HCT116 (cell line): Measurements from ENCODE around the gene PDE4A. TPM values are rescaled to one million over a fixed set of nuclear protein-coding genes. Genes with fewer than 3 reads are reported as not detected.

Experiments
- ATAC-seq: fragments of 200-7000 bp; cut with Tn5 transposase; 2 replicates; pipeline ENCODE4 v1.9.1; 2020; ENCODE audit warnings: mild to moderate bottlenecking, moderate library complexity
- BruUV-seq: library from RNA; stranded (reverse); fragments of 400-500 nt; replicated peaks from 2 replicates; lab custom pipeline; 2021; lab: Mats Ljungman, UMichigan
- CTCF ChIA-PET: fragments of 300-600 bp; sonication (Branson Sonifier 250); formaldehyde crosslinking; loops from one replicate; lab custom pipeline; 2021; ENCODE audit warnings: antibody characterized with exemption; lab: Charles Lee
- POLR2A ChIA-PET: fragments of 300-600, 350-600 bp; sonication (Branson Sonifier 250); formaldehyde crosslinking; loops from one replicate; lab custom pipeline; 2021; ENCODE audit warnings: antibody characterized with exemption; lab: Charles Lee
- RAD21 ChIA-PET, 2 experiments: fragments of 300-600 bp; sonication (Branson Sonifier 250); formaldehyde crosslinking; loops; one replicate each; lab custom pipeline; 2023; ENCODE audit warnings: low total read pairs in 2 of 2; ENCODE audit not compliant: uncharacterized antibody in 2 of 2, unreplicated experiment in 2 of 2, low non-redundant PET in 1 of 2; lab: Charles Lee
- DNase-seq: peaks from one replicate; pipeline ENCODE4 v3.0.0-alpha.2; 2010; ENCODE audit warnings: low read depth, low spot score
- H2AFZ ChIP-seq: fragments of 200-600 bp; shearing (Covaris generic), sonication (generic); 2 replicates; pipeline ENCODE4 v1.6.1; 2017; ENCODE audit warnings: low read depth, mixed run types, mixed read lengths, antibody characterized with exemption, low read length; ENCODE audit not compliant: poor library complexity, severe bottlenecking
- H3K27ac ChIP-seq: 2 replicates; pipeline ENCODE4 v1.5.1; 2012; ENCODE audit warnings: low read depth, low read length
- H3K27me3 ChIP-seq: fragments of 200-600 bp; sonication (generic); 2 replicates; pipeline ENCODE4 v1.6.1; 2016; ENCODE audit warnings: mixed run types, low read length, mixed read lengths; ENCODE audit not compliant: insufficient read depth
- H3K36me3 ChIP-seq, 2 experiments: fragments of 200-500 bp in 1 of 2; fragments of 200-600 bp in 1 of 2; sonication (Bioruptor generic) in 1 of 2; sonication (generic) in 1 of 2; 2 replicates each; pipeline versions ENCODE4 v1.5.1 to v1.6.1; 2014 to 2016; ENCODE audit warnings: low read length in 2 of 2, inconsistent platforms in 1 of 2, mixed read lengths in 1 of 2, mixed run types in 1 of 2; ENCODE audit not compliant: insufficient read depth in 2 of 2, control insufficient read depth in 1 of 2
- H3K4me1 ChIP-seq, 2 experiments: fragments of 200-600 bp in 1 of 2; sonication (generic) in 1 of 2; 2 replicates each; pipeline versions ENCODE4 v1.5.1 to v1.6.1; 2012 to 2017; ENCODE audit warnings: low read length in 2 of 2, inconsistent platforms in 1 of 2, mild to moderate bottlenecking in 1 of 2, mixed read lengths in 1 of 2, mixed run types in 1 of 2, moderate library complexity in 1 of 2; ENCODE audit not compliant: insufficient read depth in 2 of 2, control insufficient read depth in 1 of 2
- H3K4me2 ChIP-seq: fragments of 200-600 bp; sonication (generic); 2 replicates; pipeline ENCODE4 v1.6.1; 2017; ENCODE audit warnings: mixed run types, low read length, mixed read lengths
- H3K4me3 ChIP-seq, 2 experiments: fragments of 200-600 bp in 1 of 2; sonication (generic) in 1 of 2; replicated peaks in 1 of 2; 2 replicates each; pipeline ENCODE4 v1.5.1; 2011 to 2016; ENCODE audit warnings: low read length in 2 of 2, control low read depth in 1 of 2, low read depth in 1 of 2, mild to moderate bottlenecking in 1 of 2, mixed read lengths in 1 of 2, mixed run types in 1 of 2
- H3K79me2 ChIP-seq: fragments of 200-600 bp; sonication (generic); 2 replicates; pipeline ENCODE4 v1.6.1; 2017; ENCODE audit warnings: mild to moderate bottlenecking, mixed run types, low read length, moderate library complexity, mixed read lengths; ENCODE audit not compliant: insufficient read depth
- H3K9ac ChIP-seq: fragments of 200-600 bp; sonication (generic); 2 replicates; pipeline ENCODE4 v1.6.1; 2016; ENCODE audit warnings: low read length, mixed read lengths
- H3K9me2 ChIP-seq: fragments of 200-600 bp; sonication (generic), shearing (Covaris generic); 2 replicates; pipeline ENCODE4 v1.6.1; 2017; ENCODE audit warnings: mixed run types, mild to moderate bottlenecking, moderate library complexity; ENCODE audit not compliant: insufficient read depth
- H3K9me3 ChIP-seq, 2 experiments: fragments of 200-500 bp in 1 of 2; fragments of 200-600 bp in 1 of 2; sonication (Bioruptor generic) in 1 of 2; sonication (generic) in 1 of 2; 2 replicates each; pipeline ENCODE4 v1.6.1; 2014 to 2017; ENCODE audit warnings: low read length in 2 of 2, mixed read lengths in 2 of 2, inconsistent platforms in 1 of 2, low read depth in 1 of 2, mild to moderate bottlenecking in 1 of 2, mixed run types in 1 of 2, moderate library complexity in 1 of 2; ENCODE audit not compliant: control insufficient read depth in 1 of 2, insufficient read depth in 1 of 2
- H4K20me1 ChIP-seq: fragments of 200-600 bp; sonication (generic), shearing (Covaris generic); 2 replicates; pipeline ENCODE4 v1.6.1; 2017; ENCODE audit warnings: mixed run types, mild to moderate bottlenecking, moderate library complexity; ENCODE audit not compliant: insufficient read depth
- CBX3 ChIP-seq: IDR thresholded peaks from 2 replicates; pipeline ENCODE4 v1.6.1; 2012; ENCODE audit warnings: low read depth
- EZH2phosphoT487 ChIP-seq: fragments of 200-600 bp; IDR thresholded peaks from 2 replicates; pipeline ENCODE4 v1.6.1; 2018; ENCODE audit warnings: antibody characterized with exemption, borderline replicate concordance
- FOSL1 ChIP-seq: IDR thresholded peaks from 2 replicates; pipeline ENCODE4 v1.6.1; 2012; ENCODE audit warnings: low read depth
- JUND ChIP-seq: IDR thresholded peaks from 2 replicates; pipeline ENCODE4 v1.6.1; 2012
- SRF ChIP-seq: IDR thresholded peaks from 2 replicates; pipeline ENCODE4 v1.6.1; 2012; ENCODE audit warnings: low read depth
- YY1 ChIP-seq: IDR thresholded peaks from 2 replicates; pipeline ENCODE4 v1.6.1; 2011; ENCODE audit warnings: low read length, low read depth, moderate library complexity, mild to moderate bottlenecking; ENCODE audit not compliant: insufficient replicate concordance; ENCODE audit errors: extremely low read depth
- intact Hi-C: fragments of 100-400 bp; cut with micrococcal nuclease; formaldehyde crosslinking; loops from 2 replicates; pipeline ENCODE4 v1.10.0; 2022
- total RNA-seq: library from RNA; stranded (reverse); gene quantifications from one replicate; pipeline ENCODE4 v1.2.1, GENCODE V29; 2021; ENCODE audit not compliant: unreplicated experiment
- TF ChIP-seq, protein P1 (sequence below): IDR thresholded peaks from 2 replicates; pipeline ENCODE4 v1.6.1; 2011; ENCODE audit warnings: mild to moderate bottlenecking, low read length, moderate library complexity; ENCODE audit not compliant: insufficient replicate concordance; ENCODE audit errors: extremely low read depth
- TF ChIP-seq, protein P2 (sequence below): IDR thresholded peaks from 2 replicates; pipeline ENCODE4 v1.6.1; 2012
- TF ChIP-seq, protein P3 (sequence below): IDR thresholded peaks from 2 replicates; pipeline ENCODE4 v1.6.1; 2012; ENCODE audit warnings: low read depth

Gene PDE4A
- total RNA-seq, 1 experiment from 2014 or later, result 33.7 TPM

DNA sequence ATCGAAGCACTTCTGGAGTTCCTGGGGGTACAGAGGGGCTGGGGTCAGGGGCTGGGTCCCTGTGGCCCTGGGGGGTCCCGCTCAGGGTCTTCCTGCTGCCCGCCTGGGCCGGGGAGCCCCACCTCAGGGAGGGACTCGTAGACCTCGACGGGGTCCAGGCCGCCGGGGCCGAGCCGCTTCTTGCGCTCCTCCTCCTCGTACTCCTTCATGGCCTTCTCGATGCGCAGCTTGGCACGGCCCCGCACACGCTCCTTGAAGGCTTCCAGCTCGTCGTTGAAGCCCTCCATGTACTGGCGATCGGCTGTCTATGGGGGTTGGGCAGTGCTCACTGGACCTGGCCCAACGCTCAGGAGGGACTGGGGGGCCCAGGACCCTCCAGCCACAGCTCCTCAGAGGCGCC lies 27.2 kb upstream of the PDE4A start:
- Histone ChIP-seq H3K9me2 (no peaks in the 10 kb centered on the region), H4K20me1 (peaks cover 13% of the 10 kb centered on the region; the same call in 1 of the 2 replicates), H3K9ac (no peak overlapping the region), H3K36me3 (peaks cover 30 to 46% of the 10 kb centered on the region in 2 experiments), H3K4me1 (0 out of 4 replicates have a peak, but pooled peaks cover 0 to 3% of the 10 kb centered on the region in 2 experiments), H3K27ac (no peak overlapping the region), H3K79me2 (peaks cover 31% of the 10 kb centered on the region), H3K27me3 (no peaks in the 10 kb centered on the region), H3K4me2 (no peak overlapping the region), H2AFZ (no peak overlapping the region), H3K9me3 (no peaks in the 10 kb centered on the region), H3K4me3 (no peak overlapping the region)
- intact Hi-C loops, result no loop called here
- ChIA-PET CTCF (interaction anchor here (0.7 to 8.8 kb wide), 3 partner anchors 9 to 134 kb away, joined by 3 to 233 read pairs (median 37); partner anchors contain the start of gene ICAM1), POLR2A (no interaction called here), RAD21 (no interaction called here)
- no peak for DNase-seq
- TF ChIP-seq CBX3 (no peak), JUND (no peak), EZH2phosphoT487 (no peak), FOSL1 (no peak), YY1 (no peak), SRF (no peak)
- TF ChIP-seq, protein P1, sequence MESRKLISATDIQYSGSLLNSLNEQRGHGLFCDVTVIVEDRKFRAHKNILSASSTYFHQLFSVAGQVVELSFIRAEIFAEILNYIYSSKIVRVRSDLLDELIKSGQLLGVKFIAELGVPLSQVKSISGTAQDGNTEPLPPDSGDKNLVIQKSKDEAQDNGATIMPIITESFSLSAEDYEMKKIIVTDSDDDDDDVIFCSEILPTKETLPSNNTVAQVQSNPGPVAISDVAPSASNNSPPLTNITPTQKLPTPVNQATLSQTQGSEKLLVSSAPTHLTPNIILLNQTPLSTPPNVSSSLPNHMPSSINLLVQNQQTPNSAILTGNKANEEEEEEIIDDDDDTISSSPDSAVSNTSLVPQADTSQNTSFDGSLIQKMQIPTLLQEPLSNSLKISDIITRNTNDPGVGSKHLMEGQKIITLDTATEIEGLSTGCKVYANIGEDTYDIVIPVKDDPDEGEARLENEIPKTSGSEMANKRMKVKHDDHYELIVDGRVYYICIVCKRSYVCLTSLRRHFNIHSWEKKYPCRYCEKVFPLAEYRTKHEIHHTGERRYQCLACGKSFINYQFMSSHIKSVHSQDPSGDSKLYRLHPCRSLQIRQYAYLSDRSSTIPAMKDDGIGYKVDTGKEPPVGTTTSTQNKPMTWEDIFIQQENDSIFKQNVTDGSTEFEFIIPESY, result no peak
- TF ChIP-seq, protein P2, sequence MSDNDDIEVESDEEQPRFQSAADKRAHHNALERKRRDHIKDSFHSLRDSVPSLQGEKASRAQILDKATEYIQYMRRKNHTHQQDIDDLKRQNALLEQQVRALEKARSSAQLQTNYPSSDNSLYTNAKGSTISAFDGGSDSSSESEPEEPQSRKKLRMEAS, result no peak
- TF ChIP-seq, protein P3, sequence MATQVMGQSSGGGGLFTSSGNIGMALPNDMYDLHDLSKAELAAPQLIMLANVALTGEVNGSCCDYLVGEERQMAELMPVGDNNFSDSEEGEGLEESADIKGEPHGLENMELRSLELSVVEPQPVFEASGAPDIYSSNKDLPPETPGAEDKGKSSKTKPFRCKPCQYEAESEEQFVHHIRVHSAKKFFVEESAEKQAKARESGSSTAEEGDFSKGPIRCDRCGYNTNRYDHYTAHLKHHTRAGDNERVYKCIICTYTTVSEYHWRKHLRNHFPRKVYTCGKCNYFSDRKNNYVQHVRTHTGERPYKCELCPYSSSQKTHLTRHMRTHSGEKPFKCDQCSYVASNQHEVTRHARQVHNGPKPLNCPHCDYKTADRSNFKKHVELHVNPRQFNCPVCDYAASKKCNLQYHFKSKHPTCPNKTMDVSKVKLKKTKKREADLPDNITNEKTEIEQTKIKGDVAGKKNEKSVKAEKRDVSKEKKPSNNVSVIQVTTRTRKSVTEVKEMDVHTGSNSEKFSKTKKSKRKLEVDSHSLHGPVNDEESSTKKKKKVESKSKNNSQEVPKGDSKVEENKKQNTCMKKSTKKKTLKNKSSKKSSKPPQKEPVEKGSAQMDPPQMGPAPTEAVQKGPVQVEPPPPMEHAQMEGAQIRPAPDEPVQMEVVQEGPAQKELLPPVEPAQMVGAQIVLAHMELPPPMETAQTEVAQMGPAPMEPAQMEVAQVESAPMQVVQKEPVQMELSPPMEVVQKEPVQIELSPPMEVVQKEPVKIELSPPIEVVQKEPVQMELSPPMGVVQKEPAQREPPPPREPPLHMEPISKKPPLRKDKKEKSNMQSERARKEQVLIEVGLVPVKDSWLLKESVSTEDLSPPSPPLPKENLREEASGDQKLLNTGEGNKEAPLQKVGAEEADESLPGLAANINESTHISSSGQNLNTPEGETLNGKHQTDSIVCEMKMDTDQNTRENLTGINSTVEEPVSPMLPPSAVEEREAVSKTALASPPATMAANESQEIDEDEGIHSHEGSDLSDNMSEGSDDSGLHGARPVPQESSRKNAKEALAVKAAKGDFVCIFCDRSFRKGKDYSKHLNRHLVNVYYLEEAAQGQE, result no peak
- BruUV-seq, result no TSS peak
- no peak for ATAC-seq
